ENCODE data around the gene STOM.

STOM gene

DNA sequence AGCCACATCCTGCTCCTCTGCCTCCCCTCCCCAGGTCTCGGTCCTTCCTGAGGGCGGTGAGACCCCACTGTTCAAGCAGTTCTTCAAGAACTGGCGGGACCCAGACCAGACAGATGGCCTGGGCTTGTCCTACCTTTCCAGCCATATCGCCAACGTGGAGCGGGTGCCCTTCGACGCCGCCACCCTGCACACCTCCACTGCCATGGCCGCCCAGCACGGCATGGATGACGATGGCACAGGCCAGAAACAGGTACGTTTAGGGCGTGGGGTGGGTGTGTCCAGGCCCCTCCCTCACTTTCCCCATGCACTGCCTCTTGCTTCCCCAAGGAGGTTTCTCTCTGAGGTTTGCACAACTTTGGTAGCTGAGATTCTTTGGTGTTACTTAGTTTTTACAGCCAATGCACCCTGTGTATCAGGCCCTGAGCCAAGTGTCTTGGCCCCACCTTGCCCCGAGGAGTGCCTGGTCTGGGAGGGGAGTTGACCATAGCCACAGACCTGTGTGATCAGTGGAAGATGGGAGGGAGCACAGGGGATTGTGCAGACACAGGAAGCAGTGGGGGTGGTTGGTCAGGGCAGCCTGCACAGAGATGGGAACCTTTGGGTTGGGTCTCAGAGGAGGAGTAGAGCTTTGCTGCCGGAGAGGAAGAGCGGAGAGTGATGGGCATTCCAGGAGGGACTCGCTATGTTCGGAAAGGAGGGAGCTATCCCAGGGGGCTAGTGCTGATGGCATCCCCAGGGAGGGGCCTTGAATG is 51.2 kb downstream of the STOM start:
- no peak for DNase-seq

- no peak for DNase-seq
Observed at GRCh38 chr9:121317737-121318630, 52.1 kb downstream of the STOM start.

DNA sequence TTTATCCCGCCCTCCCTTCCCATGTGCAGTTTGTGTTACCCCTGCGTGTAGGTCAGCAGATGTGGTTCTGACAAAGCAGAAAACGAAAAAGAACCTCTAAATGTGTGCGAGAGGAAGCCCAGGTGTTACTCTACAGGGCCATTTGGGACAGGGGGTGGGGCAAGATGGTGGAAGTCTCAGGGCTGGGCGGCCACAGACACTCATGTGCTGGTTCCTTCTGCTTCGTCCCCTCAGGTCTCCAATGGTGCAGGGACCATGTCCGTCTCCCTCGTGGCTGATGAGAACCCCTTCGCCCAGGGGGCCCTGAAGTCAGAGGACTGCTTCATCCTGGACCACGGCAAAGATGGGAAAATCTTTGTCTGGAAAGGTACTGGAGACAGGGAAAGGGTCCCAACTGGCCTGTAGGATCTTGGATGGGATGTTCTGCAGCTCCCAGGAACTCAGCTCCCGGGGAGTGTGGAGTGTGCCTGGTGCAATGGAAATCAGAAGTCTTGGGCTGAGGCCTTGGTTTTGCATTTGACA is 53.1 kb downstream of the STOM start:
- no peak for DNase-seq

DNA sequence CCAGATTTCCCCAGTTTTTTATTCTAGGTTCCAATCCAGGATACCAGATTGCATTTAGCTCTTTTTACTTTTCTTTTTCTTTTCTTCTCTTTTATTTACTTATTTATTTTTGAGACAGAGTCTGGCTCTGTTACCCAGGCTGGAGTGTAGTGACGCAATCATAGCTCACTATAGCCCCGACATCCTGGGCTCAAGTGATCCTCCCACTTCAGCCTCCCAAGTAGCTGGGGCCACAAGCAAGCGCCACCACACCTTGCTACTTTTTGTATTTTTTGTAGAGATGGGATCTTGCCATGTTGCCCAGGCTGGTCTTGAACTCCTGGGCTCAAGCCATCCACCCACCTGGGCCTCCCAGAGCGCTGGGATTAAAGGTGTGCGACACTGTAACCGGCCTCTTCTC is 53.7 kb downstream of the STOM start:
- no peak for DNase-seq

DNA sequence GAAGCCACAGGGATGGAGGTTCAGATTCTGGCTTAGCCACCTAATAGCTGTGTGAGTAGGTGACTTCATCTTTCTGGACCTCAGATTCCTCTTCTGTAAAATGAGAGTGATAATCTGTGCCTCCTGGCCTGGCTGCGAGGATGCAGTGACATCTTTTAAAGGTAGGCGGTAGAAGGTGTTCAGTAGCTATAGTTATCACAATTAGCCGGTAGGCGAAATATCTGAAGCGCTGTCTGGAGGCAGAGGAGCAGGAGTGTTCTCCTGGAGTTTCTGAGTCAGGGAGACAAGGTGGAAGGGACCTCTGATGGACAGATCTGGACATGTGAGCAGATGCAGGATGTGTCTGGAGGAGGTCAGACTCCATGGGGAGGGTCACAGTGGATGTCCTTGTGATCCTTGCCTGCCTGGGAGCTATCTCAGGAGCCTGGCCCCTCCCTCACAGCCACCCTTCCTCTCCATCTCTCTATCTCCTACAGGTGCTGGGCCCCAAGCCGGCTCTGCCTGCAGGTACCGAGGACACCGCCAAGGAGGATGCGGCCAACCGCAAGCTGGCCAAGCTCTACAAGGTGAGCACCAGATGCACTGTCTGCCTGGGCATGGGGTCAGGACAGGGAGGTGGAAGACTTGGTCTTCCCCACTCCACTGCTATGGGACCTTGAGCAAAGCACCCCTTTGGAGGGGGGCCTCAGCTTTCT is 56.4 kb downstream of the STOM start:
- no peak for DNase-seq

GRCh38 chr9:121312169-121312568 is 57.9 kb downstream of the STOM start:
- DNase-seq, result no peak

DNA sequence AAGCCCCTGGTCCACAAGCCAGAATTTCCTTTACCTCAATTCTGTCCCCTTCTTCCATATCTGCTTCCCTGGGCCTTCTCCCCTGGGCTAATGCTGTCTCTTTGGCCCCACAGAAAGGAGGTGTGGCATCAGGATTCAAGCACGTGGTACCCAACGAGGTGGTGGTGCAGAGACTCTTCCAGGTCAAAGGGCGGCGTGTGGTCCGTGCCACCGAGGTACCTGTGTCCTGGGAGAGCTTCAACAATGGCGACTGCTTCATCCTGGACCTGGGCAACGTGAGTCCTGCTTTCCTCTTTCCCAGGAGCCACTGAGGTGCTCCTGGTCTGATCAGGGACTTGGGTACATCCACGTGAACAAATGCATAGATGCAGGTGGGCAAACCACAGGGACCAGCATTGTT is 59.5 kb downstream of the STOM start:
- no peak for DNase-seq

GRCh38 chr9:121309833-121310425 is 60.1 kb downstream of the STOM start:
- no peak for DNase-seq

- DNase-seq, result no peak
Observed at GRCh38 chr9:121309171-121309570, 60.9 kb downstream of the STOM start.

DNA sequence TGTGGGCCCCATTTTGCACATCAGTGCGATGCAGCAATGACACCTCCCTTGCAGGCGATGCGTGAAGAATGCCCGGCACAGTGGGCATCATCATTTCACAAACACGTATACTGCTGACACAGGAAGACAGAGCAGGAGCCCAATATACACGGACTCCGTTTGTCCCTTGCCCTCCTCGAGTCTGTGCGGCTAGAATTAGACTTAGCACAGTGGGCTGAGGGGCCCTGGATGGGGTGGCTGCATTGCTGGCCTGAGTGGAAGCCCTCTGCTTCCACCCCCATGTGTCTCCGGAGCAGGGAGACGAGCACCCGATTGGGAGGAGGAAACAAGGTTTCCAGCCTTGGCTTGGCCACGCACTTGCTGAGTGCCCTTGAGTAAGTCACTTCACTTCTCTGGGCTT is 61.3 kb downstream of the STOM start:
- no peak for DNase-seq

DNA sequence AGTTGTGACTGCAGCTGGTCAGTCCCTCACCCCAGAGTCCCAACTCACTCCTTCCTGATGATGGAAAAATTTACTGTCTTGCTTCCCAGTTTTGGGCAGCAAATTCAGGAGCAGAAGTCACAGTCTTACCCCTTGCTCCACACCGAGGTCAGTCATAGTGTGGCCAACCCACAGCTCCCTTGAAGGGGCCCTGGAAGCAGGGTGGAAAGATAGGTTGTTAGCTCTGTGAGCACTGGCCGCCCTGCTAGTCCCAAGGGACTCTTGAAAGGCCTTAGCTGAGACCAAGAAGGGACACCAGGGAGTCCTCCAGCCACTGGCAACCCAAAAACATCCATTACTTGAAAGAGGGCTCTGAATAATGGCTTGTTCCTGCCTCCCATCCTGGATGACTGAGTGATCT is 62.1 kb downstream of the STOM start:
- no peak for DNase-seq

DNA sequence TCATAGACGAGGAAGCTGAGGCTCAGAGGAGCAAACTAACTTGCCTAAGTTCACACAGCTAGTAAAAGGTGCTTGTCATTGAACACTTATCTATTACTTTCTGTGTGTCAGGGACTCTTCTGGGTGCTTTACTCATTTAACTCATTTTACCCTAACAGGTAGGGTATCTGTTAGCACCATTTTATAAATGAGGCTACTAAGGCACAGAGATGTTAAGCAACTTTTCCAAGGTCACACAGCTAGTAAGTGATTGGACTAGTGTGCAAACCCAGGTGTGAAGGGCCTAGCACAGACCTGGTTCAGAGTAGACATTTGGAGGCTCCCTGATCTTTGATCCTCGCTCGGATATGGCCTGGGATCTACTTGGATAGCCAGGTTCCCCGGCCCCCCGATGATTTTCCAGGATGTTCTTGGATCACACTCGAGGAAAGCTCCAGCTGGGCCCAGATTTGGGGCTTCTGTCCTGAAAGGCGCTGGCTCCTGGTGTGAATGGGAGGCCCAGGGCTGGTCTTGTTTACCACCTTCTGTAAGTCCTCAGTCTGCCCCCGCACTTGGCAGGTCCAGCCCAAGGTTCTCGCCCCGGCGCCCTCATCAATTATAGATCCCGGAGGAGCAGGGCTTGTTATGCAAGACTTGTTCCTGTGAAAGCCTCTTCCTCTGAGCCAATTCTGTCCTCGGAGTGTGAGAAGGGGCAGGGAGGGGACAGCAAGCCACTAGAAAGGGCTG is 64.6 kb downstream of the STOM start:
- DNase-seq, result no peak

- no peak for DNase-seq
Observed at GRCh38 chr9:121304707-121305106, 65.3 kb downstream of the STOM start.

- DNase-seq, result no peak
Observed at GRCh38 chr9:121303456-121304451, 66.3 kb downstream of the STOM start.

GRCh38 chr9:121302786-121303185 is 67.3 kb downstream of the STOM start:
- no peak for DNase-seq

DNA sequence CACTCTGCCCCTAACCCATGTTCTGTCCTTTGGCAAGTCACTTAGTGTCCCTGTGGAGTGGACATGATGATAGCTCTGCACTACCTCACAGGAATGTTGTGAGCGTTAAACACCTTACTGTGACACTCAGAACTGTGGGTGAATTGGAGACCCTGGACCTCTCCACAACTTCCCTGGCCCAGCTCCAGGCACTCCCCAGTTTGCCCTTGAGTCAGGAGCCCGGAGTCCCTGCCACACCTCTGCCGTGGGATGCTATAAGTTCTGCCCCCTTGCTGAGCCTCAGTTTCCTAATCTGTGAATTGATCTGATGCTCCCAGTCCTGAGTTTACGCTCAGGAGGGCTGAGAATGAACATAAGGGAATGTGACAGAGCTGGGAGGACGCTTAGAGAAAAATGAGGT is 67.7 kb downstream of the STOM start:
- DNase-seq, result no peak

DNA sequence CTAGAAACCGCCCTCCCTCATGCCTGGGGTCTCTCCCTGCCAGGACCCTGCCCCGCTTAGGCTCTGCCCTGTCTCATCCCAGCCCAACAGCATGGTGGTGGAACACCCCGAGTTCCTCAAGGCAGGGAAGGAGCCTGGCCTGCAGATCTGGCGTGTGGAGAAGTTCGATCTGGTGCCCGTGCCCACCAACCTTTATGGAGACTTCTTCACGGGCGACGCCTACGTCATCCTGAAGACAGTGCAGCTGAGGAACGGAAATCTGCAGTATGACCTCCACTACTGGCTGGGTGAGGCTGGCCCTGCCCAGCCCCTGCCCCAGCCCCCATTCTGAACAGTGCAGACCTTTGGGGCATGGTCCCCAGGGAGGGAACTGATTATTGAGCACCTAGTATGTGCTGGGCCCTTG is 68.2 kb downstream of the STOM start:
- DNase-seq, result no peak

GRCh38 chr9:121300283-121301119 is 69.5 kb downstream of the STOM start:
- no peak for DNase-seq

DNA sequence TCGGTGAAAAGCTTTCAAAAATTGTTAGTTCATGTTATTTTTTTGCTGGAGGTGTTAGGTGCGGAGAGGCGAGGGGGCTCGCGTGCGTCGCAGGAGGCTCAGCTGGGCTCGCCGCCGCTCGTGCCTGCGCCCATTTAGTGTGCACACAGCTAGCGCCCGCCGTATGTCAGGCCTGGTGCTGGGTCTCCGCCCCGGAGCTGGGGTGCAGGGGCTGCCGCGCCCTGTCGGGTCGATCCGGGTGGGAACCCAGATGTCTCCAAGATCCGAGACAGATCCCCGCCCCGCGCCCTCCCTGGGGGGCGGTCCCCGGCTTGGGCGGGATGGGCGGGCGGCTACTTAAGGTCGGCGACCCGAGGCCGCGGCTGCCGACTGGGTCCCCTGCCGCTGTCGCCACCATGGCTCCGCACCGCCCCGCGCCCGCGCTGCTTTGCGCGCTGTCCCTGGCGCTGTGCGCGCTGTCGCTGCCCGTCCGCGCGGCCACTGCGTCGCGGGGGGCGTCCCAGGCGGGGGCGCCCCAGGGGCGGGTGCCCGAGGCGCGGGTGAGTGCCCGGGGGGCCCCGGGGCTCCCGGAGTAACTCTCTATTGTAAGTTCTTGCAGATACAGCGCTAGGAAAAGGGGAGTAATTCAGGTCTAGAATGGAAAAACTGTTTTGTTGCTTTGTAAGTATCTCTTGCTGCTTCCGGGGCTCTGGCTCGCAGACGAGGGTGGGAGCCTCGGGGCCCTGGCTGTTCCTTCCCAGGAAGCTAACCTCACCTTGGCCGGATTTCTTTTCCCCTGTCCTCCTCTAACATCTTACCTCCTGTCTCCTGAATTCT is 70.4 kb downstream of the STOM start:
- peak; percentile 48 for DNase-seq

All from fibroblast of skin of right biceps (primary cell).